NB4 (cell line): Measurements from ENCODE around the gene RHOV.

Experiments used
- DNase-seq: peaks from one replicate; pipeline ENCODE4 v3.0.0; 2010; ENCODE audit warnings: low read depth
- H3K4me3 ChIP-seq: one replicate; pipeline ENCODE4 v1.5.1; 2011; ENCODE audit warnings: mild to moderate bottlenecking, low read depth, low read length, moderate library complexity
- CTCF ChIP-seq: IDR thresholded peaks from one replicate; pipeline ENCODE4 v1.5.1; 2012; ENCODE audit warnings: low read depth, low read length
- MAX ChIP-seq: IDR thresholded peaks from 2 replicates; pipeline ENCODE4 v1.6.1; 2011; ENCODE audit warnings: low read depth, low read length
- MYC ChIP-seq: IDR thresholded peaks from 2 replicates; pipeline ENCODE4 v1.6.1; 2011; ENCODE audit warnings: low read depth, low read length
- POLR2A ChIP-seq: IDR thresholded peaks from 2 replicates; pipeline ENCODE4 v1.6.1; 2011; ENCODE audit warnings: mild to moderate bottlenecking; ENCODE audit not compliant: insufficient read length; ENCODE audit errors: extremely low read depth

Gene RHOV

DNA sequence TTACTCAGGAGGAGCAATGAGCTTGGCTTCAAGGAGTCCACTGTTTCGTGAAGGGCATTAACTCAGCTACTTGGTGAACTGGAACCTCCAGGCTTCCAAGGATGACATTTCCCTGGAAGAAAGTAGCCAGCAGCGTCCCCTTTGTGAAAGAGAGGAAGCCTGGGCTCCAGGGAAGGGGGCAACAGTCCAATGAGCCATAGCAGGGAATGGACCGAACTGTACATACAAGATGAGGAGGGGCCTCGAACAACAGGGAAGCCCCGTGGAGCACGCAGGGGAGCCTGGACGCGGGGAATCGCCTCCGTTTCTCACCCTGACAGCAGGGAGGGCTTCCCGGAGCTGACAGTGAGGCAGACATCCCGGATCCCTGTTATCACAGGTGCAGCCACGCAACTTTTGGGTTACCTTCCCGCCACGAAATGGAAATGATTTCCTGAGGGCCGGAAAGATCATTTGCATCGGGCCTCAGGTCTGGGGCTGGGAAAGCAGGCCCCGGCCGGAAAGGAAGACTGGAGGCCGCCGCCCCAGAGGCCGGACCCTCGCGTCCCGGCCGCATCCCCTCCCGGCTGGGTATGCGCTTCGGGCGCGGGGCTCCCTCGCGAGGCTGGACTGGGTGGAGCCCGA is 30.7 kb downstream of the RHOV start:
- no peak overlapping the region for H3K4me3 ChIP-seq
- no peak for DNase-seq
- TF ChIP-seq CTCF (no peak), MAX (no peak), POLR2A (no peak), MYC (no peak)

DNA sequence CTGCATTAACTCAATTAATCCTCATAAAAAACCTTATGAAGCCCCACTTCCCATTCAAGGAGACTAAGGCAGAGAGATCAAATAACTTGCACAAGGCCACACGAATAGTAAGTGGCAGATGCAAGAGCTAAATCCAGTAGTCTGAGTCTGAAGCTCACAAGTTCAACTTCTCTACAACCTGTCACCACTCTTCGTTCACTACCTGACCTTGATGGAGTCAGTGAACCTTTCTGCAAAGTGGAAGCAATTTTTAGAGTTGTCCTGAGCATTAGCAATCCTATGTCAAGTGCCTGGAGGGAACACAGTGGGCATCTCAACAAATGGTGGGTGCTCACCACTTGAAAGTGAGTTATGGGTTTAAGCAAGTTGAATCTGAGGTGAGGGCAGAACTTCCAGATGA is 32.3 kb downstream of the RHOV start:
- no peak overlapping the region for H3K4me3 ChIP-seq
- TF ChIP-seq POLR2A (no peak), MAX (no peak), CTCF (no peak), MYC (no peak)
- no peak for DNase-seq

- TF ChIP-seq MAX (no peak), CTCF (no peak), POLR2A (no peak), MYC (no peak)
- DNase-seq = no peak
- no peak overlapping the region for H3K4me3 ChIP-seq
These were observed 35.3 kb downstream of the RHOV start for GRCh38 chr15:40838756-40839155.

DNA sequence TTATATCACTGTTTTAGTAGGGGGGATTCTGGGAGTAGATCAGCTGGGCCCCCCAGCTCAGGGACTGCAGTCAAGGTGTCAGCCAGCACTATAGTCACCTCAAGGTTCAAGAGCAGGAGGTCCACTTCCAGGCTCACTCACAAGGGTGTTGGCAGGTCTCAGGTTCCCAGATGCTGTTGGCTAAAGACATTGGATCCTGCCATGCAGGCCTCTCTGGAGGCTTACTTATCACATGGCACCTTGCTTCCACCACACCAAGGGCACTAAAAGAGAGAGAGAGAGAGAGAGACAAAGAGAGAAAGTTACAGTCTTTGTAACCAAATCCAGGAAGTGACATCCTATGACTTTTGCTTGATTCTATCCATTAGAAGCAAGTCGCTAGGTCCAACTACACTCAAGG is 38.0 kb downstream of the RHOV start:
- no peak for DNase-seq
- TF ChIP-seq MYC (no peak), MAX (no peak), POLR2A (no peak), CTCF (no peak)
- no peak overlapping the region for H3K4me3 ChIP-seq

- no peak for TF ChIP-seq POLR2A
- no peak for TF ChIP-seq CTCF
- no peak for TF ChIP-seq MAX
- no peak for TF ChIP-seq MYC
- no peak overlapping the region for H3K4me3 ChIP-seq
- no peak for DNase-seq
These were observed 41.1 kb downstream of the RHOV start for GRCh38 chr15:40832903-40833302.
